Esophagus (tissue), 2 donors: ENCODE measurements around the gene CT45A1. TPM values are rescaled to one million over a fixed set of nuclear protein-coding genes. Genes with fewer than 3 reads are reported as not detected.
"Not testable (repeated sequence)": the region's sequence is repeated elsewhere in the genome, so short reads cannot be mapped to it uniquely, and the experiment has no call there.

ENCODE experiments used
- H3K27ac ChIP-seq, 2 donors: one replicate each; pipeline ENCODE4 v1.5.1; 2013; ENCODE audit warnings: low read depth in 2 of 2, mild to moderate bottlenecking in 2 of 2, inconsistent platforms in 1 of 2, low read length in 1 of 2, moderate library complexity in 1 of 2
- H3K27me3 ChIP-seq, 2 donors: one replicate each; pipeline ENCODE4 v1.6.1; 2013; ENCODE audit warnings: low read length in 2 of 2, control low read depth in 1 of 2, mild to moderate bottlenecking in 1 of 2; ENCODE audit not compliant: insufficient read depth in 2 of 2, control insufficient read depth in 1 of 2
- H3K36me3 ChIP-seq, 2 donors: one replicate each; pipeline ENCODE4 v1.6.1; 2013; ENCODE audit warnings: low read length in 1 of 2; ENCODE audit not compliant: control insufficient read depth in 2 of 2, insufficient read depth in 2 of 2
- H3K4me1 ChIP-seq, 2 donors: one replicate each; pipeline ENCODE4 v1.6.1; 2013; ENCODE audit warnings: low read length in 1 of 2; ENCODE audit not compliant: control insufficient read depth in 2 of 2, insufficient read depth in 2 of 2
- H3K4me3 ChIP-seq, 2 donors: one replicate each; pipeline ENCODE4 v1.5.1; 2013; ENCODE audit warnings: low read length in 2 of 2, mild to moderate bottlenecking in 2 of 2, low read depth in 1 of 2, moderate library complexity in 1 of 2
- H3K9me3 ChIP-seq, 2 donors: one replicate each; pipeline ENCODE4 v1.6.1; 2013; ENCODE audit warnings: mild to moderate bottlenecking in 2 of 2, low read depth in 1 of 2, low read length in 1 of 2, moderate library complexity in 1 of 2; ENCODE audit not compliant: control insufficient read depth in 2 of 2, insufficient read depth in 1 of 2
- WGBS, 2 donors: extraction: QIAGEN DNeasy Blood & Tissue Kit; methylation state at CpG; one replicate each; pipeline ENCODE4 v1.1.7; 2013; 5-methylcytosine and 5-hydroxymethylcytosine counted together
- polyA plus RNA-seq, 2 donors: library from polyadenylated mRNA; stranded (reverse); fragments of 200-250 nt; gene quantifications; one replicate each; pipeline ENCODE4 v1.2.3, GENCODE V29; 2013
- donor health status: healthy with polysubstance abuse.
- donor health status: Bipolar disorder and iron deficiency.

Gene CT45A1
- not detected for polyA plus RNA-seq

- not testable (repeated sequence) for H3K36me3 ChIP-seq, H3K27me3 ChIP-seq, H3K27ac ChIP-seq, H3K9me3 ChIP-seq, H3K4me1 ChIP-seq, H3K4me3 ChIP-seq
- 81 to 87% methylated on average over 11 to 12 of the region's 15 CpGs for WGBS, 2 donors
Measured at GRCh38 chrX:135713183-135713689, at the start of gene CT45A1. Gene CT45A1, plus strand, starts transcription at chrX:135713639. Its CDS starts 5,302 bp downstream, at chrX:135718941.

GRCh38 chrX:135672979-135673378, 40.5 kb upstream of the CT45A1 start:
- not testable (repeated sequence) for H3K27ac ChIP-seq, H3K27me3 ChIP-seq, H3K36me3 ChIP-seq, H3K9me3 ChIP-seq, H3K4me1 ChIP-seq, H3K4me3 ChIP-seq

- Histone ChIP-seq H3K4me3 (no peak overlapping the region), H3K4me1 (no peaks in the 10 kb centered on the region), H3K36me3 (no peaks in the 10 kb centered on the region), H3K27me3 (peaks cover 0 to 2% of the 10 kb centered on the region in 2 donors), H3K9me3 (no peaks in the 10 kb centered on the region), H3K27ac (no peak overlapping the region)
- WGBS, 2 donors, result 46 to 51% methylated on average over 16 of the region's 16 CpGs
Measured at GRCh38 chrX:135688137-135688536, 25.3 kb upstream of the CT45A1 start.

- Histone ChIP-seq H3K4me3 (no peak overlapping the region), H3K27ac (no peak overlapping the region), H3K27me3 (no peaks in the 10 kb centered on the region), H3K36me3 (no peaks in the 10 kb centered on the region), H3K4me1 (no peaks in the 10 kb centered on the region), H3K9me3 (no peaks in the 10 kb centered on the region)
- WGBS, 2 donors, result 60 to 69% methylated on average over 3 of the region's 3 CpGs
Measured at GRCh38 chrX:135695471-135695870, 18.0 kb upstream of the CT45A1 start.

- Histone ChIP-seq H3K27ac (no peak overlapping the region), H3K27me3 (peaks cover 0 to 2% of the 10 kb centered on the region in 2 donors), H3K4me1 (no peaks in the 10 kb centered on the region), H3K9me3 (no peaks in the 10 kb centered on the region), H3K36me3 (no peaks in the 10 kb centered on the region), H3K4me3 (no peak overlapping the region)
Measured at GRCh38 chrX:135697601-135698000, 15.8 kb upstream of the CT45A1 start.

GRCh38 chrX:135698924-135699323, 14.5 kb upstream of the CT45A1 start:
- H3K9me3 ChIP-seq, result no peaks in the 10 kb centered on the region
- H3K4me1 ChIP-seq, result no peaks in the 10 kb centered on the region
- H3K27ac ChIP-seq, result no peak overlapping the region
- peaks cover 0 to 2% of the 10 kb centered on the region in 2 donors for H3K27me3 ChIP-seq
- H3K4me3 ChIP-seq, result no peak overlapping the region
- H3K36me3 ChIP-seq, result no peaks in the 10 kb centered on the region

- Histone ChIP-seq H3K9me3 (no peaks in the 10 kb centered on the region), H3K4me3 (no peak overlapping the region), H3K4me1 (no peaks in the 10 kb centered on the region), H3K36me3 (no peaks in the 10 kb centered on the region), H3K27ac (no peak overlapping the region), H3K27me3 (no peaks in the 10 kb centered on the region)
- WGBS, 2 donors, result 60 to 64% methylated on average over 12 of the region's 12 CpGs
Measured at GRCh38 chrX:135707880-135708279, 5.6 kb upstream of the CT45A1 start.

- Histone ChIP-seq H3K27me3 (no peaks in the 10 kb centered on the region), H3K9me3 (no peaks in the 10 kb centered on the region), H3K27ac (no peak overlapping the region), H3K36me3 (no peaks in the 10 kb centered on the region), H3K4me3 (no peak overlapping the region), H3K4me1 (no peaks in the 10 kb centered on the region)
- WGBS, 2 donors, result 85 to 91% methylated on average over 20 of the region's 20 CpGs
Measured at GRCh38 chrX:135713795-135714194, 356 bp downstream of the CT45A1 start.

- H3K36me3 ChIP-seq, H3K27ac ChIP-seq, H3K27me3 ChIP-seq, H3K9me3 ChIP-seq, H3K4me3 ChIP-seq, H3K4me1 ChIP-seq: not testable (repeated sequence)
- WGBS, 2 donors, result 63 to 77% methylated on average over 5 of the region's 5 CpGs
Measured at GRCh38 chrX:135734666-135735065, 21.2 kb downstream of the CT45A1 start.

- Histone ChIP-seq H3K4me3 (no peak overlapping the region), H3K9me3 (no peaks in the 10 kb centered on the region), H3K4me1 (no peaks in the 10 kb centered on the region), H3K27me3 (no peaks in the 10 kb centered on the region), H3K36me3 (no peaks in the 10 kb centered on the region), H3K27ac (no peak overlapping the region)
- 39 to 45% methylated on average over 4 of the region's 4 CpGs for WGBS, 2 donors
Measured at GRCh38 chrX:135737366-135738071, 24.1 kb downstream of the CT45A1 start.
